HepG2 (cell line): ENCODE data around the gene ARL5A. TPM values are rescaled to one million over a fixed set of nuclear protein-coding genes. Genes with fewer than 3 reads are reported as not detected.

Experiments
- ARHGAP35 ChIP-seq: sonication (generic); formaldehyde crosslinking; IDR thresholded peaks from 2 replicates; pipeline ENCODE4 v1.9.0; 2022; ENCODE audit warnings: mild to moderate bottlenecking, inconsistent platforms, moderate library complexity, missing genetic modification reagents, borderline replicate concordance
- CHD2 ChIP-seq: IDR thresholded peaks from 2 replicates; pipeline ENCODE4 v1.6.1; 2011; ENCODE audit warnings: low read depth, low read length, improper control_type of control experiment
- ELF4 ChIP-seq: sonication (generic); formaldehyde crosslinking; IDR thresholded peaks from 2 replicates; pipeline ENCODE4 v1.5.0; 2020; ENCODE audit warnings: missing genetic modification reagents, mild to moderate bottlenecking, moderate library complexity, borderline replicate concordance
- FOXA3 ChIP-seq: IDR thresholded peaks from 2 replicates; pipeline ENCODE4 v1.6.1; 2016; ENCODE audit warnings: missing genetic modification reagents, missing compliant biosample characterization
- HIVEP1 ChIP-seq: sonication (generic); formaldehyde crosslinking; IDR thresholded peaks from 2 replicates; pipeline ENCODE4 v1.4.0; 2020; ENCODE audit warnings: mild to moderate bottlenecking, missing genetic modification reagents
- KAT7 ChIP-seq: IDR thresholded peaks from 2 replicates; pipeline ENCODE4 v1.6.1; 2018; ENCODE audit warnings: borderline replicate concordance, missing compliant biosample characterization
- MAFG ChIP-seq: sonication (generic); formaldehyde crosslinking; IDR thresholded peaks from 2 replicates; pipeline ENCODE4 v1.5.1; 2020; ENCODE audit warnings: mild to moderate bottlenecking, missing genetic modification reagents
- NCOA5 ChIP-seq: sonication (generic); formaldehyde crosslinking; IDR thresholded peaks from 2 replicates; pipeline ENCODE4 v1.4.0; 2020; ENCODE audit warnings: missing genetic modification reagents
- PCBP1 ChIP-seq: fragments of 200-400 bp; formaldehyde crosslinking; IDR thresholded peaks from 2 replicates; pipeline ENCODE4 v1.6.1; 2017; ENCODE audit warnings: mild to moderate bottlenecking, low read depth, low read length, borderline replicate concordance
- POLR2A ChIP-seq, 2 experiments: IDR thresholded peaks; 2 replicates each; pipeline ENCODE4 v1.6.1; 2011; ENCODE audit warnings: low read depth in 2 of 2, low read length in 2 of 2, mild to moderate bottlenecking in 1 of 2, moderate library complexity in 1 of 2; ENCODE audit not compliant: insufficient read depth in 1 of 2
- RARG ChIP-seq: sonication (generic); formaldehyde crosslinking; IDR thresholded peaks from 2 replicates; pipeline ENCODE4 v1.4.0; 2020; ENCODE audit warnings: low read depth, mild to moderate bottlenecking, missing genetic modification reagents
- SNRNP70 ChIP-seq: fragments of 200-400 bp; formaldehyde crosslinking; IDR thresholded peaks from 2 replicates; pipeline ENCODE4 v1.6.1; 2017; ENCODE audit warnings: mild to moderate bottlenecking, low read depth, low read length, moderate library complexity
- SRSF1 ChIP-seq: fragments of 200-400 bp; formaldehyde crosslinking; optimal IDR thresholded peaks from 2 replicates; pipeline ENCODE3; 2017; ENCODE audit warnings: mild to moderate bottlenecking, low read depth, low read length, moderate library complexity
- ZBTB2 ChIP-seq: sonication (generic); formaldehyde crosslinking; IDR thresholded peaks from 2 replicates; pipeline ENCODE4 v1.8.0; 2022; ENCODE audit warnings: low read depth, missing genetic modification reagents
- ZFAT ChIP-seq: sonication (generic); formaldehyde crosslinking; conservative IDR thresholded peaks from 2 replicates; pipeline ENCODE4 v1.8.1; 2023; ENCODE audit warnings: missing genetic modification reagents, inconsistent platforms
- ZNF124 ChIP-seq: sonication (generic); formaldehyde crosslinking; IDR thresholded peaks from 2 replicates; pipeline ENCODE4 v1.4.0; 2020; ENCODE audit warnings: missing genetic modification reagents
- ZNF331 ChIP-seq: sonication (generic); formaldehyde crosslinking; IDR thresholded peaks from 2 replicates; pipeline ENCODE4 v1.4.0; 2020; ENCODE audit warnings: missing genetic modification reagents
- ZNF430 ChIP-seq: sonication (generic); formaldehyde crosslinking; IDR thresholded peaks from 2 replicates; pipeline ENCODE4 v1.9.0; 2021; ENCODE audit warnings: mild to moderate bottlenecking, missing genetic modification reagents
- ZNF460 ChIP-seq: sonication (generic); formaldehyde crosslinking; IDR thresholded peaks from 2 replicates; pipeline ENCODE4 v1.5.1; 2020; ENCODE audit warnings: missing genetic modification reagents, mild to moderate bottlenecking, borderline replicate concordance
- ZNF879 ChIP-seq: sonication (generic); formaldehyde crosslinking; IDR thresholded peaks from 2 replicates; pipeline ENCODE4 v1.8.1; 2023; ENCODE audit warnings: missing genetic modification reagents
- polyA plus RNA-seq, 8 experiments: library from polyadenylated mRNA; depleted of rRNA in 3 of 8; stranded (reverse) in 7 of 8; unstranded in 1 of 8; fragments of >200 nt; fragmentation: Illumina TruSeq in 4 of 8; extraction: Trizol in 4 of 8; gene quantifications; 2 replicates each; pipeline versions ENCODE4 v1.2.1 to v1.2.3, GENCODE V29; 2011 to 2016; ENCODE audit warnings: low read depth in 4 of 8, missing spikeins in 1 of 8, mixed read lengths in 1 of 8; ENCODE audit not compliant: insufficient read depth in 1 of 8
- total RNA-seq, 5 experiments: library from RNA; depleted of rRNA; stranded (reverse); fragments of >200 nt; fragmentation: Illumina TruSeq; extraction: Trizol; gene quantifications; 2 replicates each; pipeline ENCODE4 v1.2.3, GENCODE V29; 2016; ENCODE audit warnings: low read depth in 1 of 5
- TF ChIP-seq, protein P1 (sequence below): sonication (generic); formaldehyde crosslinking; IDR thresholded peaks from 2 replicates; pipeline ENCODE4 v1.8.1; 2022; ENCODE audit warnings: mild to moderate bottlenecking, missing genetic modification reagents
- TF ChIP-seq, protein P2 (sequence below): sonication (generic); formaldehyde crosslinking; IDR thresholded peaks from 2 replicates; pipeline ENCODE4 v1.4.0; 2020; ENCODE audit warnings: missing genetic modification reagents, mild to moderate bottlenecking, borderline replicate concordance
- TF ChIP-seq, protein P3 (sequence below): sonication (generic); formaldehyde crosslinking; conservative IDR thresholded peaks from 2 replicates; pipeline ENCODE4 v1.4.0; 2020; ENCODE audit warnings: missing genetic modification reagents
- TF ChIP-seq, protein P4 (sequence below): sonication (generic); formaldehyde crosslinking; IDR thresholded peaks from 2 replicates; pipeline ENCODE4 v1.8.1; 2023; ENCODE audit warnings: missing genetic modification reagents, mild to moderate bottlenecking, borderline replicate concordance

The ARL5A gene
- total and polyA plus RNA-seq, 2 of the 13 experiments (the other 11 are each of a cell fraction or from before 2014, with no cell fraction given) = 47.5 to 149 TPM

- TF ChIP-seq, protein P1, sequence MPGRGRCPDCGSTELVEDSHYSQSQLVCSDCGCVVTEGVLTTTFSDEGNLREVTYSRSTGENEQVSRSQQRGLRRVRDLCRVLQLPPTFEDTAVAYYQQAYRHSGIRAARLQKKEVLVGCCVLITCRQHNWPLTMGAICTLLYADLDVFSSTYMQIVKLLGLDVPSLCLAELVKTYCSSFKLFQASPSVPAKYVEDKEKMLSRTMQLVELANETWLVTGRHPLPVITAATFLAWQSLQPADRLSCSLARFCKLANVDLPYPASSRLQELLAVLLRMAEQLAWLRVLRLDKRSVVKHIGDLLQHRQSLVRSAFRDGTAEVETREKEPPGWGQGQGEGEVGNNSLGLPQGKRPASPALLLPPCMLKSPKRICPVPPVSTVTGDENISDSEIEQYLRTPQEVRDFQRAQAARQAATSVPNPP (CRISPR knock-in tag) = no peak
- TF ChIP-seq HIVEP1 (CRISPR knock-in tag) (no peak), ZNF331 (CRISPR knock-in tag) (peak; percentile 87; the same call in 1 of the 2 replicates), PCBP1 (no peak), MAFG (CRISPR knock-in tag) (no peak), ARHGAP35 (no peak), POLR2A (IDR thresholded peaks at IDR 0.05; ENCODE audit: insufficient read depth in 1 of 2, low read depth in 2 of 2, low read length in 2 of 2) (no peak), FOXA3 (CRISPR knock-in tag) (peak; percentile 79), RARG (CRISPR knock-in tag) (0 out of 2 replicates have a peak, but pooled peaks have one; percentile 48), SRSF1 (no peak), ELF4 (no peak), NCOA5 (CRISPR knock-in tag) (no peak), CHD2 (no peak), SNRNP70 (no peak), ZNF430 (CRISPR knock-in tag) (0 out of 2 replicates have a peak, but pooled peaks have one; percentile 28), KAT7 (CRISPR knock-in tag) (no peak; the same call in 1 of the 2 replicates), ZNF460 (no peak), ZNF124 (CRISPR knock-in tag) (no peak), ZFAT (CRISPR knock-in tag) (no peak), ZNF879 (CRISPR knock-in tag) (no peak), ZBTB2 (CRISPR knock-in tag) (no peak)
- TF ChIP-seq, protein P2, sequence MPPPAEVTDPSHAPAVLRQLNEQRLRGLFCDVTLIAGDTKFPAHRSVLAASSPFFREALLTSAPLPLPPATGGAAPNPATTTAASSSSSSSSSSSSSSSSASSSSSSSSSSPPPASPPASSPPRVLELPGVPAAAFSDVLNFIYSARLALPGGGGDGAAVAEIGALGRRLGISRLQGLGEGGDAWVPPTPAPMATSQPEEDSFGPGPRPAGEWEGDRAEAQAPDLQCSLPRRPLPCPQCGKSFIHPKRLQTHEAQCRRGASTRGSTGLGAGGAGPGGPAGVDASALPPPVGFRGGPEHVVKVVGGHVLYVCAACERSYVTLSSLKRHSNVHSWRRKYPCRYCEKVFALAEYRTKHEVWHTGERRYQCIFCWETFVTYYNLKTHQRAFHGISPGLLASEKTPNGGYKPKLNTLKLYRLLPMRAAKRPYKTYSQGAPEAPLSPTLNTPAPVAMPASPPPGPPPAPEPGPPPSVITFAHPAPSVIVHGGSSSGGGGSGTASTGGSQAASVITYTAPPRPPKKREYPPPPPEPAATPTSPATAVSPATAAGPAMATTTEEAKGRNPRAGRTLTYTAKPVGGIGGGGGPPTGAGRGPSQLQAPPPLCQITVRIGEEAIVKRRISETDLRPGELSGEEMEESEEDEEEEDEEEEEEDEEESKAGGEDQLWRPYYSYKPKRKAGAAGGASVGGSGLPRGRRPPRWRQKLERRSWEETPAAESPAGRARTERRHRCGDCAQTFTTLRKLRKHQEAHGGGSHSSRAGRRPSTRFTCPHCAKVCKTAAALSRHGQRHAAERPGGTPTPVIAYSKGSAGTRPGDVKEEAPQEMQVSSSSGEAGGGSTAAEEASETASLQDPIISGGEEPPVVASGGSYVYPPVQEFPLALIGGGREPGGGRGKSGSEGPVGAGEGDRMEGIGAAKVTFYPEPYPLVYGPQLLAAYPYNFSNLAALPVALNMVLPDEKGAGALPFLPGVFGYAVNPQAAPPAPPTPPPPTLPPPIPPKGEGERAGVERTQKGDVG (CRISPR knock-in tag) = no peak
- TF ChIP-seq, protein P3, sequence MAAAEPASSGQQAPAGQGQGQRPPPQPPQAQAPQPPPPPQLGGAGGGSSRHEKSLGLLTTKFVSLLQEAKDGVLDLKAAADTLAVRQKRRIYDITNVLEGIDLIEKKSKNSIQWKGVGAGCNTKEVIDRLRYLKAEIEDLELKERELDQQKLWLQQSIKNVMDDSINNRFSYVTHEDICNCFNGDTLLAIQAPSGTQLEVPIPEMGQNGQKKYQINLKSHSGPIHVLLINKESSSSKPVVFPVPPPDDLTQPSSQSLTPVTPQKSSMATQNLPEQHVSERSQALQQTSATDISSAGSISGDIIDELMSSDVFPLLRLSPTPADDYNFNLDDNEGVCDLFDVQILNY (CRISPR knock-in tag) = no peak
- TF ChIP-seq, protein P4, sequence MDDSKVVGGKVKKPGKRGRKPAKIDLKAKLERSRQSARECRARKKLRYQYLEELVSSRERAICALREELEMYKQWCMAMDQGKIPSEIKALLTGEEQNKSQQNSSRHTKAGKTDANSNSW (CRISPR knock-in tag) = no peak
Measured at GRCh38 chr2:151842830-151843690, 14.8 kb upstream of the ARL5A start (continued).
